OCI-LY7 (cell line): Measurements from ENCODE around the gene CHST11.

Experiments used
- EZH2phosphoT487 ChIP-seq: fragments of 200-600 bp; sonication (generic); IDR thresholded peaks from 2 replicates; pipeline ENCODE4 v1.6.1; 2018; ENCODE audit warnings: low read depth, borderline replicate concordance, mild to moderate bottlenecking, mixed run types, antibody characterized with exemption, low read length, moderate library complexity, mixed read lengths
- TF ChIP-seq, protein P1 (sequence below): fragments of 200-600 bp; sonication (generic); conservative IDR thresholded peaks from 2 replicates; pipeline ENCODE4 v1.5.1; 2014; ENCODE audit warnings: mild to moderate bottlenecking, antibody characterized with exemption, low read length, moderate library complexity, mixed read lengths

DNA sequence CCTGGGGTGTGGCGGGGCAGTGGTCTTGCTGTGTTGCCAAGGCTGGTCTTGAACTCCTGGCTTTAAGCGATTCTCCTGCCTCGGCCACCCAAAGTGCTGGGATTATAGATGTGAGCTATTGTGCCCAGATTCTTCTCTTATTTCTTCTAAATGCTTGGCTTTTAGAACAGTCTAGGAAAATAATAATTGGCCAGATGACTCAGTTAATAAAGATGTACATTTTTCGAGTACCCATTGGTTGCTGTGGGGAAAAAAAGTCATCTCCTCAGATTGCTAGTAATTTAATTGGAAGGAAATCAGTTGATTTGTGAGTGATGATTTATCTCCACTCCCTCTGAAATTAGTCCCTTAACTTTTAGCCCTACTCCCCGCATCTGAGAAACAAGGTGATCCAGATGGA is 45.5 kb downstream of the CHST11 start:
- TF ChIP-seq EZH2phosphoT487, result no peak
- TF ChIP-seq, protein P1, sequence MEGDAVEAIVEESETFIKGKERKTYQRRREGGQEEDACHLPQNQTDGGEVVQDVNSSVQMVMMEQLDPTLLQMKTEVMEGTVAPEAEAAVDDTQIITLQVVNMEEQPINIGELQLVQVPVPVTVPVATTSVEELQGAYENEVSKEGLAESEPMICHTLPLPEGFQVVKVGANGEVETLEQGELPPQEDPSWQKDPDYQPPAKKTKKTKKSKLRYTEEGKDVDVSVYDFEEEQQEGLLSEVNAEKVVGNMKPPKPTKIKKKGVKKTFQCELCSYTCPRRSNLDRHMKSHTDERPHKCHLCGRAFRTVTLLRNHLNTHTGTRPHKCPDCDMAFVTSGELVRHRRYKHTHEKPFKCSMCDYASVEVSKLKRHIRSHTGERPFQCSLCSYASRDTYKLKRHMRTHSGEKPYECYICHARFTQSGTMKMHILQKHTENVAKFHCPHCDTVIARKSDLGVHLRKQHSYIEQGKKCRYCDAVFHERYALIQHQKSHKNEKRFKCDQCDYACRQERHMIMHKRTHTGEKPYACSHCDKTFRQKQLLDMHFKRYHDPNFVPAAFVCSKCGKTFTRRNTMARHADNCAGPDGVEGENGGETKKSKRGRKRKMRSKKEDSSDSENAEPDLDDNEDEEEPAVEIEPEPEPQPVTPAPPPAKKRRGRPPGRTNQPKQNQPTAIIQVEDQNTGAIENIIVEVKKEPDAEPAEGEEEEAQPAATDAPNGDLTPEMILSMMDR, result no peak
